GM19452 (cell line): Measurements from ENCODE around the gene CD7.
"Not testable (repeated sequence)": the region's sequence is repeated elsewhere in the genome, so short reads cannot be mapped to it uniquely, and the experiment has no call there.

Experiments
- ATAC-seq: cut with Tn5 transposase; IDR thresholded peaks from one replicate; pipeline ENCODE4 v1.9.1; 2021; ENCODE audit not compliant: unreplicated experiment

The CD7 gene

GRCh38 chr17:82317394-82318168 is at the start of gene CD7:
TSS of gene CD7 (minus strand) at chr17:82317608. CDS start at chr17:82317495, 113 bp downstream.
- no peak for ATAC-seq

GRCh38 chr17:82366749-82367148 is 49.3 kb upstream of the CD7 start:
- ATAC-seq, result no peak

GRCh38 chr17:82365606-82366295 is 48.3 kb upstream of the CD7 start:
- no peak for ATAC-seq

DNA sequence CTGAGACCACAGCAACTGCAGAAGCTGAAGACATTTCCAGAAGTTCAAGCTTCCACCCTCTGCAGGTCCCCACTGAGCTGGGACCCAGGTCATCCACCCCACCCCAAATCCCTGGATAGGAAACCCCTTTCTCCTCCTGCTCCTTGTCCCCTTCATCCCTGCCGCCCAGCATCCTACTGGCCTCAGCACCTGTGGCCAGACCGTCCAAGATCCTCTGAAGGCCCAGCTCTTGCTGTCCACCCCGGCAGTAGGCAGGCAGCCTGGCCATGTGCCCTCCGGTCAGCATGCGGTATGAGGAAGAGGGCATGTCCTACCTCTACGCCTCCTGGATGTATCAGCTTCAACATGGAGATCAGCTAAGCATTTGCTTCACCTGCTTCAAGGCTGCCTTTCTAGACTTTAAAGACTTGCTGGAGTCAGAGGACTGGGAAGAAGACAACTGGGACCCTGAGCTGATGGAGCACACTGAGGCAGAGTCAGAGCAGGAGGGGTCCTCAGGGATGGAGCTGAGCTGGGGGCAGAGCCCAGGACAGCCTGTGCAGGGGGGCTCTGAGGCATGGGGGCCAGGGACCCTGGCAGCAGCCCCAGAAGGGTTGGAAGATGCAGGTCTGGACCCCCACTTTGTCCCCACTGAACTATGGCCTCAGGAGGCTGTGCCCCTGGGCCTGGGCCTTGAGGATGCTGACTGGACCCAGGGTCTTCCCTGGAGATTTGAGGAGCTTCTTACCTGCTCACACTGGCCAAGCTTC is 44.7 kb upstream of the CD7 start:
- no peak for ATAC-seq

DNA sequence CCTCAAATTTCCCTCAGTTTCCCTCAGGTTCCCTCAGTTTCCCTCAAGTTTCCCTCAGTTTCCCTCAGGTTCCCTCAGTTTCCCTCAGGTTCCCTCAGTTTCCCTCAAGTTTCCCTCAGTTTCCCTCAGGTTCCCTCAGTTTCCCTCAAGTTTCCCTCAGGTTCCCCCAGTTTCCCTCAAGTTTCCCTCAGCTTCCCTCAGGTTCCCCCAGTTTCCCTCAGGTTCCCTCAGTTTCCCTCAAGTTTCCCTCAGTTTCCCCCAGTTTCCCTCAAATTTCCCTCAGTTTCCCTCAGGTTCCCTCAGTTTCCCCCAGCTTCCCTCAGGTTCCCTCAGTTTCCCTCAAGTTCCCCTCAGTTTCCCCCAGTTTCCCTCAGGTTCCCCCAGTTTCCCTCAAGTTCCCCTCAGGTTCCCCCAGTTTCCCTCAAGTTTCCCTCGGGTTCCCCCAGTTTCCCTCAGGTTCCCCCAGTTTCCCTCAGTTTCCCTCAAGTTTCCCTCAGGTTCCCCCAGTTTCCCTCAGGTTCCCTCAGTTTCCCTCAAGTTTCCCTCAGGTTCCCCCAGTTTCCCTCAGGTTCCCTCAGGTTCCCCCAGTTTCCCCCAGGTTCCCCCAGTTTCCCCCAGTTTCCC is 42.2 kb upstream of the CD7 start:
- not testable (repeated sequence) for ATAC-seq

DNA sequence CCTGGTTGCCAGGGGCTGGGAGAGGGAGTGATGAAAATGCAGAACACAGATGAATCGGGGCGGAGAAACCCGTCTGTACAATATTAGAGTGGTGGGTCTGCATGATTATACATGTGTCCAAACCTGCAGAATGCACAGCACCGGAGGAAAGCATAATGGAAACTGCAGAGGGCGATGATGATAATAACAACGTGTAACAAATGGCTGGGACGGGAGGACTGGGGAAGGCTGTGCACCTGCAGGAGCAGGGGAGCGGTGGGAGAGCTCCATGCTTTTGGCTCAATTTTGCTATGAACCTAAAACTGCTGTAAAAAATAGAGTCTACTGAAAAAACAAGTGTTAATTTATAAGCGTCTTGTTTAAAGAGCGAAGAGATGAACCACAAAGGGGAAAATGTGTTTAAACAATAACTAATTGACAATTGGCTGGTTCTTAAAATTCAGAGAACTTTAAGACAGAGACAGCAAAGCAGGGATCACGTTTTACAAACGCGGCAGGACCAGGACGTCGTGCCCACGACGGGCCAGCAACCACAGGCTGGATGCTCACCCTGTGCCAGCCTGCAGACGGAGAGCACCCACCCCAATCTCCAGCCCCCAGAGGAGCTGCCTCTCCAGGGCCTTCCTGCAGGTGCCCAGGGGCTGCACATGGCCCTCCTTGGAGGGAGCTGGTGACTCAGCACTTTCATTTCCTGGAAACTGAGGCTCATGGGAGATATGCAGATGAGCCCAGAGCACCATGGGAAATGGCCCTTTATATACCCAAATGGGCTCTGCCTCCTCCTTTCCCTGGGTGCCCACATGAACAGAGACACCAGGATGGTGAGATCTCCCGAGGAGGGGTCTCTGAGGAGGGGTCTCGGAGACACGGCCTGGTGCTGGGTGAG is 41.3 kb upstream of the CD7 start, which contains the start of gene TEX19:
Gene TEX19, plus strand, starts transcription at position 783 of the 886 bp plus-strand sequence. CDS start 2,904 bp downstream, outside the sequence.
- no peak for ATAC-seq

GRCh38 chr17:82357394-82357793 is 40.0 kb upstream of the CD7 start:
- ATAC-seq, result no peak

DNA sequence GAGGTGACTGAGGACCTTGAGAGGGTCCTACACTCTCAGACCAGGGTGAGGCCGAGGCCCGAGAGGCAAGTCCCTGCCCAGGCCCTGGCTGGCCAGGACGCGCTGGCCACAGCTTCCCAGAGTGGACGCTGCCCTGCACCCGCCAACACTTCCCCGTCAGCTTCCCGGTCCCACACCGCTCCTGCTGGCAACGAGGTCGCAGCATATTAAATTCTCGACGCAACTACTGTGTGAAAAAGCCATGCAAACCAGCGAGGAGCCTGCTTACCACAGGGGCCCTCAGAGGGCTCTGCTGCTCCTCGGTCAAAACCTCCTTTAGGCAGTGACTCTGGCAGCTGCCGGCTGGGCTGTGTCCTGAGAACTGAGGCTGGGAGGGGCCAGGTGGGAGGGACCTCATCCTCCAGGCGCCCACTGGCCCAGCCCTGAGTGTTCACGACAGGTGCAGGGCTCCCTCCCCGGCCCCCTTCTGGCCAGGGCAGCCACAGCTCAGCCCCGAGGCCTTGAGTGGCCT is 39.5 kb upstream of the CD7 start:
- no peak for ATAC-seq

DNA sequence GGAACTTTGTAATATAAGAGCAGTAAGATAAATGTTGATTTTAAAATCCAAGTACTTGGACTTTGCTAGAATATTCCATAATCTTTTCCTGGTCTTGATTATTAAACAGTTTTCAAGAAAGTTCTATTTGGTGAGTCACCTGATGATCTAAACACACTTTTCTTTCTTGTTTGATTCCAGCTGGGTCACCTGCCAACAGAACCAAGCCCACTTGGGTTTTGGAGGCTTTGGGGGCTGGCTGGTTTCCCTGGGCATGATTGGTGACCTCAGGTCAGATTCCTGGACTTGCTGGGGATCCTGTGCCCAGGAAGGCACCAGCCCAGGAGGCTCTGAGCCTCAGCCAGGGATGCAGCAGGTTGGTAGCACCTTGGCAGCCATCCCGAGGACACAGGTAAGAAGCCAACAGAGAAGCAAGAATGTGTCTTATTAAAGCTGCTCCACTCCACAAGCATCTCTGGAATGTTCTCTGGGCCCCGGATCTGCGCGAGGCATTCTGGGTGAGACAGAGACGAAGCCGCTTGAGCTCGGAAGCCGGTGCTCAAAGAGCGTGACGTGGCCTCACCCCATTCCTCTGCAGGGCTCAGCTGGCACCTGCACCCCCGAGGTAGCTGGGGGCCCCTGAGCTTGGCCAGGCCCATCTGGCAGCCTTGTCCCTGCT is 38.5 kb upstream of the CD7 start:
- ATAC-seq, result no peak

- ATAC-seq, result no peak
These were observed 37.4 kb upstream of the CD7 start for GRCh38 chr17:82354804-82355308.

- no peak for ATAC-seq
These were observed 36.1 kb upstream of the CD7 start for GRCh38 chr17:82353484-82353883.

DNA sequence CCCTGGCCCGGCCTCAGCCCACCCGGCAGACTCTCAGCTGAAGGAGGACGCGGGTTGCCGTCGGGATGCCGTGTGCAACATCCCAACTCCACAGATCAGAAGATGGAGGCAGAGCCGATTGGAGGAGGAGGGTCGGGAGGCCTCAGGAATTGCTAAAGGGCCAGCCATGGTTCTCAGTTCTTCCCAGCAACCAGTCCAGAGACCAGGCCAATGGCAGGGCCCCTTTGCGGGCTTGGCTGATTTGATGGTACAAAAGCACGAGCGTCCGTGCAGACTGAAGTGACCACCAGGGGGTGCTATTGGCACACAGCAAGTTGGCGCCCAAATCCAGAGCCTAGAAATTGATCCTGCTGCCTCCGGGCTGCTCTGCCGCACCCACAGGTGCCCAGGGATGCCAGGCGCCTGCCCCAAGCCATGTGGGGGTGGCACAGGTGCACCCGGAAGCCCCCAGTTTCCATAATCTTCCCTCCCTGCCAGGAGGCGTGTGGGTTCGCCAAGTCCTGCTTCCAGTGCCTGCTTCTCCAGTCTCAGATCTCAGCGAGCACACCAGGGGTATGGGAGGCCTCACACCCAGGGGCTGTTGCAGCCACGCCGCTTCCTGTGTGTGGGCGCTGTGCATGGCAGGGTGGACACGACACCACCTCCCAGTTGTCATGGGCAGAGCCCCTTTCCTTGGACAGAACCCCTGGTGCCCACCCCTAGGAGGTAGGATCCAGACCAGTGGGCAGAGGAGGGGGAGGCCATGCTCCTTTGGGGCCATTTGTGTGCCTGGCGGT is 34.5 kb upstream of the CD7 start:
- ATAC-seq, result no peak

DNA sequence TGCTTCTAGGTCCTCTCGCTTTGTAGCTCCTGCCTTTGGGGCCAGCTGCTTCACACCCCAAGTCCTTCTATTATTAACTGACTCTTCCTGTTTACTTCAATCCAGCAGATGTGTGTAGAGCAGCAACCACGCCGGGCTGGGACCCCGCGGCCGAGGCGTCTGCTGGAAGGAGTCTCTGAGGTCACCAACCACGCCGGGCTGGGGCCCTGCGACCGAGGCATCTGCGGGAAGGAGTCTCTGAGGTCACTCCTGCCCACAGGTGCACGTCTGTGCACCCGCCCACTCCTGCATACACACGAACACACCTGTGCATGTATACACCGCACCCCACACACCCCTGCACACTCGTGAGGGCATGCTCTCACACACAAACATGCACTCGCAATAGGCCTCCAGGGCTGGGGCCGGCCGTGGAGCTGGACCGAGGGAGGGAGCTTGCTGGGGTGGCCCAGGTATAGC is 33.9 kb upstream of the CD7 start:
- ATAC-seq, result no peak

DNA sequence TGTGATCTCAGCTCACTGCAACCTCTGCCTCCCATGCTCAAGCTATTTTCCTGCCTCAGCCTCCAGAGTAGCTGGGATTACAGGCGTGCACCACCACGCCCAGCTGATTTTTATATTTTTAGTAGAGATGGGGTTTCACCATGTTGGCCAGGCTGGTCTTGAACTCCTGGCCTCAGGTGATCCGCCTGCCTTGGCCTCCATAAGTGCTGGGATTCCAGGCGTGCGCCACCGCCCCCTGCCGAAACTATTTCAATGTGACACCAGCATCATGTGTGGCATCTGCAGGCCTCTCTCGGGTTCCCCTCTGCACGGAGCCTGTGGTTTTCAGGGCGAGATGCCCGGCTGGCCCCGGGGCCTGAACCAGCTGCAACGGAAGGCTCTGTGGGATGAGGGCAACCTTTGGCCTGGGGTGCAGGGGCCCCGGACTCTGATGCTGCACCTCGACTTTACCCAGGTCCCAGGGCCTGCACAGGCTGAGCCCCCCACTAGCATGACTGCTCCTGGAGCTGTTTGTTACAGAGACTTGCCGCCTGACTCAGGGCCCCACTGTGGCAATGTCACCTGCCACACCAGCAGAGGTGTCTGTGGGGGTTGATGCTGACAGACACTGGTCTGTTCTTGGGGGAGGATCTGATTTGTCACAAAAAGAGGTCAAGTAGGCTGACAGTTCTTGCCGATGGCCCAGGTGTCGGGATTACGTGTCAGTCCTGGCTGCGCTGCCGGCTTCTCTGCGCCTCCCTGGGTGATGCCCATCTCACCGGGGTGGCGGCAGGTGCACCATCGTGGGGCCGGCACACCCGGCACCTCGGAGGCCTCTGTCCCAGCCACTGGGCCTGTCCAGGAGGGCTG is 33.0 kb upstream of the CD7 start:
- ATAC-seq, result no peak

- ATAC-seq, result no peak
These were observed 31.9 kb upstream of the CD7 start for GRCh38 chr17:82349287-82349701.

DNA sequence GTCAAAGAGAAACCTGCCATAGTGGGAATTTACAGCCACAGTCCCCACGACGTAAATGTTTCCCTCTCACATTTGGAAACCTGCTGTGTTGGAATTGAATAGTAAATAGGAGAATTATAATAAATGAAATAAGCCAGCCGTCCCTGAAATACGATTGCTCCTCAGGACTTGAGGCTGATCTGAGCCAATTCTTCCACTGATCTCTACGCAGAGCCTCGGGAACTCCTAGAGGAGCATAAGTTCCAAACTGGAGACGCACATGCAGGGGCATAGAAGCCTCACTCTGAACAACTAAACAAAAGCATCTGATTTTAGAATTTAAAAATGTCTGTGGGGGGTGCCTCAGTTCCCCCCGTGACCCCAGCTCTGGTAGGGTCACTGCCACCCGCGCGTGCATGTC is 31.5 kb upstream of the CD7 start:
- no peak for ATAC-seq

- ATAC-seq, result no peak
These were observed 31.0 kb upstream of the CD7 start for GRCh38 chr17:82348434-82348833.
